IPS-20b (cell line): ENCODE data around the gene MAP3K12.

Source experiments
- H3K27ac ChIP-seq: one replicate; pipeline ENCODE4 v1.5.1; 2013; ENCODE audit warnings: low read length
- H3K27me3 ChIP-seq: 2 replicates; pipeline ENCODE4 v1.6.1; 2013; ENCODE audit warnings: mild to moderate bottlenecking, low read length, inconsistent platforms; ENCODE audit not compliant: insufficient read depth
- H3K36me3 ChIP-seq: 2 replicates; pipeline ENCODE4 v1.6.1; 2013; ENCODE audit warnings: low read depth, mild to moderate bottlenecking, inconsistent platforms, low read length, moderate library complexity; ENCODE audit not compliant: insufficient read depth
- H3K4me1 ChIP-seq: 2 replicates; pipeline ENCODE4 v1.6.1; 2013; ENCODE audit warnings: mild to moderate bottlenecking, control low read depth, inconsistent platforms, low read length, moderate library complexity; ENCODE audit not compliant: insufficient read depth
- H3K4me3 ChIP-seq: 2 replicates; pipeline ENCODE4 v1.5.1; 2013; ENCODE audit warnings: mild to moderate bottlenecking, low read length, inconsistent platforms
- H3K9ac ChIP-seq: 2 replicates; pipeline ENCODE4 v1.6.1; 2013; ENCODE audit warnings: low read depth, mild to moderate bottlenecking, inconsistent platforms, low read length, moderate library complexity
- H3K9me3 ChIP-seq: 2 replicates; pipeline ENCODE4 v1.6.1; 2013; ENCODE audit warnings: mild to moderate bottlenecking, low read depth, low read length, inconsistent platforms; ENCODE audit not compliant: insufficient read depth

MAP3K12 gene

GRCh38 chr12:53497461-53497860 is 1.8 kb downstream of the MAP3K12 start:
- no peaks in the 10 kb centered on the region for H3K27me3 ChIP-seq
- no peak overlapping the region for H3K4me3 ChIP-seq
- H3K9me3 ChIP-seq: no peaks in the 10 kb centered on the region
- no peaks in the 10 kb centered on the region for H3K36me3 ChIP-seq
- no peak overlapping the region for H3K27ac ChIP-seq
- H3K9ac ChIP-seq: 0 out of 2 replicates have a peak overlapping the region, but pooled peaks have one; percentile 50
- H3K4me1 ChIP-seq: peaks cover 42% of the 10 kb centered on the region

- no peaks in the 10 kb centered on the region for H3K36me3 ChIP-seq
- no peak overlapping the region for H3K9ac ChIP-seq
- no peaks in the 10 kb centered on the region for H3K9me3 ChIP-seq
- H3K27ac ChIP-seq: no peak overlapping the region
- H3K27me3 ChIP-seq: no peaks in the 10 kb centered on the region
- H3K4me1 ChIP-seq: peaks cover 40% of the 10 kb centered on the region
- no peak overlapping the region for H3K4me3 ChIP-seq
Measured at GRCh38 chr12:53496752-53497032, 2.6 kb downstream of the MAP3K12 start.

DNA sequence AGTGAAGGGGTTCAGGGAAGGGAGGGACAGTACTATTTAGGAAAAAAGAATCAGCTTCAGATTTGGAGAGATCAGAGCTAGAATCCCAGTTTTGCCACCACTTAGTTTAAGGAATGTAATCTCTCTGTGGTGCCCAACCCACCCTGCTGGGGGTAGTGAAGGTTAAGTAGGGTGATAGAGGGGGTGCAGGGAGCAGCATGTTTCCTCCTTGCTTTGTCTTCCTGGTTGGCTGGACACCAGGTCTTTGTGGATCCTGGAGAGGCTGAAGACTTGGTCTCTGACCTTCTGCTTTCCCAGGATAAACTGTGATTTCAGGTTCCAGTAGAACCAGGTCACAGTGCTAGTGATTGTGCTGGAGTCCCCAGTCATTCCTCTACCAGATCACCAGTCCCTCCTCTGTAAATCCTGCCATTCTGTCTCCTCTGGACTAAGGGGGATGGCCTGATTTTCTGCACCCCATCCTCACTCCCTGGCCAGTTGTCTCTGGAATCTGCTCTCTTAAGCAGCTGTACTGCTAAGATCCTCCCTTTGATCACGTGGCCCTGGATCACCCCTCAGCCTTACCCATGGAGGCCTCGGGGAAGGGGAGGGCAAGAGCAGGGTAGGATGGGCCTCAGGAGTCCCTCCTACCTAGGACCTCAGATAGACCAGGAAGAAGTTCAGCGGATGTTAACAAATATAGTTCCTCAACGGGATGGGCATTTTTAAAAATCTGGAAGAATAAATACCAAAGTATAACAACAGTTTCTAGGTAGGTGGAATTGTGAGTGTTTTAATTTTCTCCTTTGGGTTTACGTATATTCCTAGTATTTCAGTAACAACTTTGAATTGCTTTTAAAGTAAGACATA is 3.1 kb downstream of the MAP3K12 start:
- peaks cover 38% of the 10 kb centered on the region; the same call in 1 of the 2 replicates for H3K4me1 ChIP-seq
- H3K9ac ChIP-seq: peak overlapping the region; percentile 3; the same call in 1 of the 2 replicates

DNA sequence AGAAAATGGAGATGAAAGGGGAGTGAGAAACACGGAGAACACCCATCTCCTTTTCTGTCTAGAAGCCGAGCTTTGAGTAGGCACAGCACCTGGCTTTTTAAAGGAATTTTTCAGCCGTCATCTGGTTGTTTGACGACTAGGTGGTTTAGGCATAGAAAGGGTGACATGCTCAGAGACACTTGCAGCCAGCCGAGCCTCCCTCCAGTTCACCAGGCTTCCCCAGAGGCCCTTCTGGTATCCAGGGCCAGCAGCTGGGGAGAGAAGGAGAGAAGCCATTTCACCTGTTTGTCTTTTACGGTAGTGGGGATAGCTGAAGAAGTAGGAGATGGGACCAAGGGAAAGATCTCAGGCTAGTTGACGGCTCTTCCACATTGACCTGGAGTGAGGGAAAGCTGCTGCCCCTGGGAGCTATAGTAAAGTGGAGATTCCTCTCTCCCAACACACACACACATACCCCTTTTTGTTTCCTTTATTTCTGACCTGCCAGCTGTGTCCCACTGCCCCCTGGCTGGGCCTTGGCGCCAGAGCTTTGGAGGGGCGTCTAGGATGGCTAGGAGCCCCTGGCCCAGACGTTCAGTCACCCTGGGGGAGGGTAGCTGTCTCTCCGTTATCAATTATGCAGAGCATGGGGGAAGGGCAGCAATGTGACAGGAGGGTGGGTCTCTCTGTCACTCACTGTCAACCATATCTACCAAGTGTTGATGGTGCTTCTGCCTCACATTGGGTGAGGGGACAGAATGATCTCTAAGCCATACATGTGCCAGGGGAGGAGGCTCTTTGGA is 5.5 kb downstream of the MAP3K12 start:
- Histone ChIP-seq H3K27ac (peak overlapping the region; percentile 59), H3K4me1 (peaks cover 35% of the 10 kb centered on the region; the same call in 1 of the 2 replicates), H3K36me3 (no peaks in the 10 kb centered on the region), H3K9ac (peak overlapping the region; percentile 77), H3K4me3 (peak overlapping the region; percentile 74), H3K9me3 (no peaks in the 10 kb centered on the region), H3K27me3 (no peaks in the 10 kb centered on the region)

More for the DNA sequence above, 3.1 kb downstream of the MAP3K12 start:
- no peaks in the 10 kb centered on the region for H3K9me3 ChIP-seq
- H3K27ac ChIP-seq: no peak overlapping the region
- H3K4me3 ChIP-seq: 0 out of 2 replicates have a peak overlapping the region, but pooled peaks have one; percentile 0
- H3K36me3 ChIP-seq: no peaks in the 10 kb centered on the region
- H3K27me3 ChIP-seq: no peaks in the 10 kb centered on the region

- H3K9me3 ChIP-seq: no peaks in the 10 kb centered on the region
- H3K9ac ChIP-seq: peak overlapping the region; percentile 77
- H3K4me3 ChIP-seq: peak overlapping the region; percentile 74
- peaks cover 29% of the 10 kb centered on the region; the same call in 1 of the 2 replicates for H3K4me1 ChIP-seq
- H3K36me3 ChIP-seq: no peaks in the 10 kb centered on the region
- H3K27me3 ChIP-seq: no peaks in the 10 kb centered on the region
- H3K27ac ChIP-seq: peak overlapping the region; percentile 59
Measured at GRCh38 chr12:53492830-53493609, 6.2 kb downstream of the MAP3K12 start.

DNA sequence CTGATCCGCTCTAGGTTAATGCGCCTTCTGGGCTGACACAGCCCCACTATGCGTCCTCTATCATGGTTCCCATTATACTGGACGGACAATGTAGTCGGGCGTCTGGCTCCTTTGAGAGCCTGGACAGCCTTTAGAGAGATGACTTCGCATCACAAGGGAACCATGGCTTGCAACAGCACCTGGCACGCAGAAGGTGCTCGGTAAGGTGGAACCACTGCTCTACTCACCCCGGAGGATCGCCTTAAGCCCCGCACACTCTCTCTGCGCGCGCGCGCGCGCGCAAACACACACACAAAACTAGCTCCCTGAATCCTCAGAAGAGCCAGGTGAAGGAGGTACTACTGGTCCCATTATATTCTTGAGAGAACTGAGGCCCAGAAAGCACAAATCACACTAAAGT is 7.1 kb downstream of the MAP3K12 start:
- Histone ChIP-seq H3K4me1 (peaks cover 26% of the 10 kb centered on the region; the same call in 1 of the 2 replicates), H3K9ac (peak overlapping the region; percentile 67; the same call in 1 of the 2 replicates), H3K36me3 (peaks cover 7% of the 10 kb centered on the region; the same call in 1 of the 2 replicates), H3K27me3 (no peaks in the 10 kb centered on the region), H3K9me3 (no peaks in the 10 kb centered on the region), H3K4me3 (peak overlapping the region; percentile 74), H3K27ac (no peak overlapping the region)

GRCh38 chr12:53489242-53489864 is 9.9 kb downstream of the MAP3K12 start:
- peaks cover 35% of the 10 kb centered on the region for H3K36me3 ChIP-seq
- peaks cover 15% of the 10 kb centered on the region; the same call in 1 of the 2 replicates for H3K4me1 ChIP-seq
- no peaks in the 10 kb centered on the region for H3K27me3 ChIP-seq
- no peak overlapping the region for H3K27ac ChIP-seq
- no peaks in the 10 kb centered on the region for H3K9me3 ChIP-seq
- H3K9ac ChIP-seq: no peak overlapping the region
- no peak overlapping the region for H3K4me3 ChIP-seq

DNA sequence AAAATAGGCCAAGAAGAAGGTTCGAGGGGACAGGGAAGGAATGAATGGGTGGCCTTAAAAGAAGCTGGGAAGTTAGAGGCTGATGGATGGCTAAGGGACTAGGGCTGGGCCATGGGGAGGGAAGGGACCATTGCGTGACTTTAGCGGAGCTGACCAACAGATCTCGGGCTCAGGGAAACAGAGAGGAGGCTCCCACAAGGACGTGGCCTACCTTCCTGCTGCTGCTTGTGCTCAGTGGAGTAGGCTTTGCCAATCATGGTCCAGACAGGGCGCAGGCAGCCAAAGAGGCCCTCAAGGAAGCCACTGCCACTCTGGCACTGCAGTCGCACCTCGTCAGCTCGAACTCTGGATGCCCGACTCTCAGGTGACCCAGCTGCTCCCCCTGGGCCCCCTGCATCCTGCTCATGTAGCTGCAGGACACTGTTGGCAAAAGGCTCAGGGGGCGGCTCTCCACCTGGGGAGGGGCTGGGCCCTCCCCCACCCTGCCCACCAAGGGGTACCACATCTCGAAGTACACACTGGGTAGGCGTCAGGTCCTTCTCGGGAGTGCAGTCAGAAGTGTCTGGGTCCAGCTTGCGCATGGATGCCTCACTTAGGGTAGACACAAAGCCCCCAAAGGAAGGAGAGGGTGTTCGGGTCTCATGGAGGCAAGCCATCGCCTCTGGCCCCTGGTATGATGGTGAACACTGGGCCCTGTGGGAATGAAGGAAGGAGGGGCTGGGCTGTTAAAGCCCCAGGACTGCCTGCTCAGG is 12.3 kb downstream of the MAP3K12 start:
- Histone ChIP-seq H3K9me3 (no peaks in the 10 kb centered on the region), H3K9ac (no peak overlapping the region), H3K27ac (no peak overlapping the region), H3K4me3 (no peak overlapping the region), H3K36me3 (peaks cover 58% of the 10 kb centered on the region), H3K4me1 (0 out of 2 replicates have a peak, but pooled peaks cover under 1% of the 10 kb centered on the region), H3K27me3 (no peaks in the 10 kb centered on the region)

- Histone ChIP-seq H3K9me3 (no peaks in the 10 kb centered on the region), H3K4me3 (no peak overlapping the region), H3K36me3 (peaks cover 65% of the 10 kb centered on the region), H3K9ac (no peak overlapping the region), H3K27ac (no peak overlapping the region), H3K27me3 (no peaks in the 10 kb centered on the region), H3K4me1 (no peaks in the 10 kb centered on the region)
Measured at GRCh38 chr12:53485955-53486735, 13.1 kb downstream of the MAP3K12 start.
